ENCODE data around the gene CPSF7. TPM values are rescaled to one million over a fixed set of nuclear protein-coding genes. Genes with fewer than 3 reads are reported as not detected.
A peak's percentile ranks its signal among the peaks of the same experiment; 100 is the strongest.

Gene CPSF7
- total and polyA plus RNA-seq, 10 of the 15 experiments (the other 5 are each of a cell fraction or from before 2014, with no cell fraction given): 14.9 to 93.1 (median 60.9) TPM

DNA sequence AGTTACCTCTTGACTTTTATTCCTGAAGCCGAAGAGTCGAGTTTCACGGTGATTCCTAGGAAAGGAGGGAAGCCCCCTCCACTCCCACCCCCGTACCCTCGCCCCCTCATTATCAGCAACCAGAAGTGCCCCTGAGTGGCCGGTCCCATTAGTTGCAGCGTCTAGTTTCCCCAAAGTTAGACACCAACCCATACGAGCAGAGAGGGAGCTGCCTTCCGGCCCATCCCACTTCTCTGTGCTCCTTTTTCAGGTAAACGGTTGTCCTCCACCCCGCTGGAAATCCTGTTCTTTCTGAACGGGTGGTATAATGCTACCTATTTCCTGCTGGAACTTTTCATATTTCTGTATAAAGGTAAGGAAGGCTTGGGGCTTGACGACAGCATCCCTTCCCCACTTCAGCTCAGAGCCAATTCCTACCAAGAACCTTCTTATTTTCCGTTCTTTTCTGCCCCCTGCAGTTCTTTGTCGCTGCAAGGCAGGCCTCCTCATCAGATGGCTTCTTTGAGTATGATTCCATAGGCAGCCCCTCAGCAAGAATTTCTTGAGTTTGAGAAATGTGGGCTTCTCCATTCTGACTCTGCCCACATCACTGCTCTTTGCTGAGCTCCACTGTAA, 36.7 kb downstream of the CPSF7 start:
- intact Hi-C loops (cut with micrococcal nuclease; ENCODE audit: unreplicated experiment): loop anchor here (2.0 kb wide), 1 partner anchor 56 kb away; no protein-coding TSS in a partner anchor
- DNase-seq (ENCODE audit: low read depth, low spot score) (no peak), ATAC-seq (peak; percentile 64), FAIRE-seq (no peak)
- Histone ChIP-seq H3K79me2 (ENCODE audit: control insufficient read depth, insufficient read depth, low read length) (no peaks in the 10 kb centered on the region), H3K27ac (ENCODE audit: control insufficient read depth, insufficient read depth) (peak overlapping the region; percentile 39; the same call in 1 of the 2 replicates), H3K4me1 (ENCODE audit: control insufficient read depth, insufficient read depth, low read length) (peaks cover 4% of the 10 kb centered on the region), H2AFZ (ENCODE audit: control insufficient read depth, low read depth, low read length) (peak overlapping the region; percentile 96), H3K9me3 (replicated peaks; ENCODE audit: control insufficient read depth, insufficient read depth, low read length) (no peaks in the 10 kb centered on the region), H3K9ac (ENCODE audit: control insufficient read depth, insufficient read depth, low read length) (peak overlapping the region; percentile 72), H3K4me3 (peak overlapping the region; percentile 89), H4K20me1 (ENCODE audit: control insufficient read depth, insufficient read depth) (no peaks in the 10 kb centered on the region), H3K36me3 (ENCODE audit: control insufficient read depth in 2 of 2, insufficient read depth in 2 of 2, low read length in 1 of 2) (peaks cover 0 to 7% of the 10 kb centered on the region in 2 experiments; a peak in 2 of 4 replicates), H3K27me3 (replicated peaks in 1 of 2; ENCODE audit: control insufficient read depth in 2 of 2, insufficient read depth in 2 of 2, low read length in 1 of 2) (no peaks in the 10 kb centered on the region), H3K4me2 (ENCODE audit: control insufficient read depth, insufficient read depth) (peak overlapping the region; percentile 93)
- in situ Hi-C loops (cut with MboI): loop anchor here (5.0 kb wide), 1 partner anchor 136 kb away; no protein-coding TSS in a partner anchor
- ChIA-PET POLR2A (interaction anchor here (0.6 to 4.3 kb wide), 9 partner anchors 9 to 1371 kb away, joined by 3 to 32 read pairs (median 7); partner anchors contain the start of genes CPSF7, CYB561A3, DDB1 and SDHAF2), SMC1A (ENCODE audit: uncharacterized antibody, unreplicated experiment) (interaction anchor here (0.8 to 7.1 kb wide), 20 partner anchors 8 to 562 kb away, joined by 3 to 80 read pairs (median 4); partner anchors contain the start of genes CPSF7, DDB1, SDHAF2 and TKFC), RAD21 (ENCODE audit: unreplicated experiment) (interaction anchor here (0.7 to 5.0 kb wide), 13 partner anchors 9 to 141 kb away, joined by 3 to 88 read pairs (median 4); partner anchors contain the start of genes CPSF7, CYB561A3, SDHAF2 and TMEM138), CTCF (interaction anchor here (0.8 to 6.3 kb wide), 31 partner anchors 9 to 630 kb away, joined by 3 to 113 read pairs (median 4); partner anchors contain the start of genes CPSF7, SDHAF2, TMEM109 and VWCE)
- TF ChIP-seq MEF2A (IDR thresholded peaks at IDR 0.05; ENCODE audit: insufficient read depth, low read depth, low read length): no peak
- TF ChIP-seq SMAD5 (IDR thresholded peaks at IDR 0.05; ENCODE audit: low read depth): no peak; the same call in 1 of the 2 replicates
- peak; percentile 41; the same call in 1 of the 2 replicates for TF ChIP-seq RAD21 (IDR thresholded peaks at IDR 0.05; ENCODE audit: insufficient read depth, low read depth, low read length)
- TF ChIP-seq POLR2A (IDR thresholded peaks at IDR 0.05; ENCODE audit: low read depth, low read length): no peak
- no peak for TF ChIP-seq PAX5 (IDR thresholded peaks at IDR 0.05; ENCODE audit: borderline replicate concordance, low read depth, low read length)
- TF ChIP-seq RFX5 (IDR thresholded peaks at IDR 0.05; ENCODE audit: low read depth, low read length): no peak
- TF ChIP-seq GABPA (IDR thresholded peaks at IDR 0.05; ENCODE audit: low read depth): no peak
- TF ChIP-seq, protein P1, sequence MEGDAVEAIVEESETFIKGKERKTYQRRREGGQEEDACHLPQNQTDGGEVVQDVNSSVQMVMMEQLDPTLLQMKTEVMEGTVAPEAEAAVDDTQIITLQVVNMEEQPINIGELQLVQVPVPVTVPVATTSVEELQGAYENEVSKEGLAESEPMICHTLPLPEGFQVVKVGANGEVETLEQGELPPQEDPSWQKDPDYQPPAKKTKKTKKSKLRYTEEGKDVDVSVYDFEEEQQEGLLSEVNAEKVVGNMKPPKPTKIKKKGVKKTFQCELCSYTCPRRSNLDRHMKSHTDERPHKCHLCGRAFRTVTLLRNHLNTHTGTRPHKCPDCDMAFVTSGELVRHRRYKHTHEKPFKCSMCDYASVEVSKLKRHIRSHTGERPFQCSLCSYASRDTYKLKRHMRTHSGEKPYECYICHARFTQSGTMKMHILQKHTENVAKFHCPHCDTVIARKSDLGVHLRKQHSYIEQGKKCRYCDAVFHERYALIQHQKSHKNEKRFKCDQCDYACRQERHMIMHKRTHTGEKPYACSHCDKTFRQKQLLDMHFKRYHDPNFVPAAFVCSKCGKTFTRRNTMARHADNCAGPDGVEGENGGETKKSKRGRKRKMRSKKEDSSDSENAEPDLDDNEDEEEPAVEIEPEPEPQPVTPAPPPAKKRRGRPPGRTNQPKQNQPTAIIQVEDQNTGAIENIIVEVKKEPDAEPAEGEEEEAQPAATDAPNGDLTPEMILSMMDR (IDR thresholded peaks at IDR 0.05 in 2 of 3, conservative IDR thresholded peaks at IDR 0.05 in 1 of 3; ENCODE audit: control insufficient read depth in 2 of 3, extremely low read depth in 1 of 3, insufficient read depth in 1 of 3, low read depth in 3 of 3, low read length in 3 of 3): peak; percentile 18 to 53 (median 26); a peak in 5 of 6 replicates
- TF ChIP-seq SMARCA5 (IDR thresholded peaks at IDR 0.05): 0 out of 2 replicates have a peak, but pooled peaks have one; percentile 38
- TF ChIP-seq YY1 (IDR thresholded peaks at IDR 0.05; ENCODE audit: low read depth, low read length): no peak
- no peak for TF ChIP-seq IRF4 (IDR thresholded peaks at IDR 0.05; ENCODE audit: low read depth, low read length)
- TF ChIP-seq SMAD1 (IDR thresholded peaks at IDR 0.05; ENCODE audit: low read depth, partially characterized antibody): no peak
- 0 out of 2 replicates have a peak, but pooled peaks have one; percentile 21 for TF ChIP-seq SMC3 (IDR thresholded peaks at IDR 0.05; ENCODE audit: borderline replicate concordance, low read length)
- no peak for TF ChIP-seq WRNIP1 (IDR thresholded peaks at IDR 0.05; ENCODE audit: borderline replicate concordance, low read depth, low read length)
- TF ChIP-seq TARDBP (IDR thresholded peaks at IDR 0.05; ENCODE audit: borderline replicate concordance): no peak
- WGBS (ENCODE audit: insufficient coverage, insufficient replicate concordance, low lambda C conversion rate, missing lambda C conversion rate): 23% methylated on average over 15 of the region's 15 CpGs
- TSS peak; percentile 82 for BruUV-seq (replicated peaks)
